NCI-H69 (cell line): Measurements from ENCODE around the gene FN1.

ENCODE experiments used
- DNase-seq: peaks from one replicate; lab custom pipeline; 2025; lab: John Stamatoyannopoulos, UW

FN1 gene

DNA sequence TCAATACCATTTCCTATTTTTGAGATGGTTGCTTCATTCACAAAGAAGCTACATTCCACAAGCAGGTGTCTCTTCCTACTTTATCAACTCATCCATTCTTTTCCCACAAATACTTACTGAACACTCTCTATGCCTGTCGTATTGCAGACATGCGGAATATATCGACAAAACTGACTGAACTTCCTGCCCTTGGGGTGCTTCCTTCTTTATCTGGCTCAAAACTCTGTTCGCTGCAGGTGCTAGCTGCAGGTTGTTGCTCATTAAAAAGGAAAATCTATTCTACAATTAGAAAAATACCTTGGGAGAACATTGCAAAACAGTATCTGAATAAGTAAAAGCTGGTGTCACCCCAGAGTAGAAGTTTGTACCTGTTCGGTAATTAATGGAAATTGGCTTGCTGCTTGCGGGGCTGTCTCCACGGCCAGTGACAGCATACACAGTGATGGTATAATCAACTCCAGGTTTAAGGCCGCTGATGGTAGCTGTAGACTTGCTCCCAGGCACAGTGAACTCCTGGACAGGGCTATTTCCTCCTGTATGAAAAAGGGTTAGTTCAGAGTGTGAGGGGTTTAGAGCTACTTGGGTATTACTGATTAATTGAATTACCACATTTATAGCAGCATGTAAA is 52.1 kb downstream of the FN1 start:
- no peak for DNase-seq

DNA sequence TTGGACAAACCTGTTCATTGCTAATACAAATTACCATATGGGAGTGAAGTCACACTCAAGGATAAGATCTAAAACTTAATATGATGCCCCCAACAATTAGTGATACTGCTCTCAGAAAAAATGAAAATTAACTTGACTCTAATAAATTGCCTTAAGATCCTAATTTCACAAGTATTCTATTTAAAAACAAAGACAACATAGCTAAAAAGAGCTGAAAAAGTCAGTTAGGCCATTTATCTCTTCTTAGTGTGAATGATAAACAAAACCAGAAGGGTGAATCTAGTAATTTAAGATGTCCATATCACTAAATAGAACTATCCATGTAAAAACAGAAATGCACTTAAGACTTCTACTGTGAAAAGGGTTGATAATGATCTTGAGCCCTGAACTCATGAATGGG is 53.4 kb downstream of the FN1 start:
- DNase-seq, result no peak

DNA sequence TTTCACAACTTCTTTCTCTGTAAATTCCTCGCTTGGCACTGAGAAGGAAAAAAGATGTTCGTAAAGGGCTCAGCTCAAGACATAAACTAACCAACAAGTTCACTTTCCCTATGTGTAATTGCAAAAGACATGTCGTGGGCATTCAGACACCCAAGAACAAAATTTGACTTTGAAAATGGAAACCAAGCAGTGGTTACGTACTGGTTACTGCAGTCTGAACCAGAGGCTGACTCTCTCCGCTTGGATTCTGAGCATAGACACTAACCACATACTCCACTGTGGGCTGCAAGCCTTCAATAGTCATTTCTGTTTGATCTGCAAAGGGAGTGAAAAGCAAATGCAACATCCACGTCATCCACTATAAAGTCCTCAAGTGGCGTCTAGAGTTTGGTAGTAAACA is 53.9 kb downstream of the FN1 start:
- no peak for DNase-seq

DNA sequence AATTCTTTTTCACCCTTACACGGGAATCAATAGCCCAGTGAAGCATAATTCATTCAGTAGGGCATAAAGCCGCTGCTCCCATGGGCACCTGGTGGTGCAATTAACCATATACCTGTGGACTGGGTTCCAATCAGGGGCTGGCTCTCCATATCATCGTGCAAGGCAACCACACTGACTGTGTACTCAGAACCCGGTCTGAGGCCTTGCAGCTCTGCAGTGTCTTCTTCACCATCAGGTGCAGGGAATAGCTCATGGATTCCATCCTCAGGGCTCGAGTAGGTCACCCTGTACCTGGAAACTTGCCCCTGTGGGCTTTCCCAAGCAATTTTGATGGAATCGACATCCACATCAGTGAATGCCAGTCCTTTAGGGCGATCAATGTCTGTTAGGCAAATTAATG is 55.2 kb downstream of the FN1 start:
- no peak for DNase-seq

DNA sequence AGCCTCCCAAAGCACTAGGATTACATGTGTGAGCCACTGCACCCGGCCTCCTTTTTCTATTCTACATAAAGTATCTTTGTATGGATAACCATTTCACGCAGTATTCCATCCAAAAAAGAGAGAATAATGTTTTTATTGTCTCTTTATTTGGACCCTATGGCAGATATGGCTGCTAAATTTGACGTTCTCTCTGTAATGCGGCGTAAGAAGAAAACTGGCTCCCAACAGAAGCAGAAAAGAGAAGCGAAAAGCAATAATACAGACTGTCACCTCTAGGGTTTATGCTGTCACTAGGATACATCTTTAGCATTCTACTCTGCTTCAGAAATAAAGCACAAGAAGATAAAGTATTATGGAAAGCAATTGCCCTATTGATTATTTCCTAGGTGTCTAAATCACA is 55.9 kb downstream of the FN1 start:
- DNase-seq, result no peak

- no peak for DNase-seq
These were observed 56.8 kb downstream of the FN1 start for GRCh38 chr2:215379039-215379438.

GRCh38 chr2:215378045-215378444 is 57.8 kb downstream of the FN1 start:
- DNase-seq, result no peak

GRCh38 chr2:215377283-215377682 is 58.6 kb downstream of the FN1 start:
- DNase-seq, result no peak

DNA sequence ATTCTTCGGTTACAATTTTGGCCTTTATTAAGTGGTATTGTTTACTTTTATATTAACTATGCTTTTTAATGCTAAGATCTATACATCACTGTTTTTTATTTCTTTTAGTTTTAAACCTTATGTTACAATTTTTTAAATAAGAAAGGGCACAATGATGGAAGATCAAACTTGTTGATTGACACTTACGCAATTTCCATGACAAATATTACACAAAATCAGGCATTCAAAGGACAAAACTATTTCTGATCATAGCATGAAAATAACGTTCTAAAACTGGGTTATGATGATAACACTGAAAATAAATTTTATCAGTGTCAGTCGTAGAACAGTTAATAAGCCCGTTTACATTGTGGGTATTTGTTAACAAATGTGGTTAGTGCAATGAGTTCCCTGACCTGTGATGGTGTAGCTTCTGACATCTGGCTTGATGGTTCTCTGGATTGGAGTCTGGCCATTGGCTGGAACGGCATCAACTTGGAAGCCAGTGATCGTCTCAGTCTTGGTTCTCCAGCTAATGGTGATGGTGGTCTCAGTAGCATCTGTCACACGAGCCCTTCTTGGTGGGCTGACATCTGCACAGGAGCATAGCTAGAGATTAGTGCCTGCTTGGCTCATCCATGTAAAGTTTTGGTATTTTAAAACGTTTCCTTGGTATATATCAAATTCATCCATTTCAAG is 59.6 kb downstream of the FN1 start:
- no peak for DNase-seq

GRCh38 chr2:215375467-215375830 is 60.4 kb downstream of the FN1 start:
- no peak for DNase-seq

GRCh38 chr2:215374642-215375466 is 61.0 kb downstream of the FN1 start:
- DNase-seq, result no peak

DNA sequence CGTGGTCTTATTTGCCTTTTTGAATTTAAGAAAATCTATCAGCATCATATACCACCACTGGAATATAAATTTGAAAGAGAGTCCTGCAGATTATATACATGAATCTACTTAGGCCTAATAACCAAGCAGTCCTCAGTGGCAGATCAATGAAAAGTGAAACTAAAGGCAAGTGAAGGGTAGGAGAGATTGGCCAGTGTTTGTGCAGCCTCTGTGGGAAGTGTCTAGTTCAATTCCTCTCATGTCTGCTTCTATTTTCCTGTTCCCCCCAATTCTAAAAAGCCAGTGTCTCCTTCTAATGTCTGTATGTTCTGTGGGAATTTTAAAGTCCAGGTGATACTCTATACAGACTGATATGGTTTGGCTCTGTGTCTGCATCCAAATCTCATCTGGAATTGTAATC is 61.9 kb downstream of the FN1 start:
- DNase-seq, result no peak

GRCh38 chr2:215372968-215373649 is 62.8 kb downstream of the FN1 start:
- DNase-seq, result no peak

DNA sequence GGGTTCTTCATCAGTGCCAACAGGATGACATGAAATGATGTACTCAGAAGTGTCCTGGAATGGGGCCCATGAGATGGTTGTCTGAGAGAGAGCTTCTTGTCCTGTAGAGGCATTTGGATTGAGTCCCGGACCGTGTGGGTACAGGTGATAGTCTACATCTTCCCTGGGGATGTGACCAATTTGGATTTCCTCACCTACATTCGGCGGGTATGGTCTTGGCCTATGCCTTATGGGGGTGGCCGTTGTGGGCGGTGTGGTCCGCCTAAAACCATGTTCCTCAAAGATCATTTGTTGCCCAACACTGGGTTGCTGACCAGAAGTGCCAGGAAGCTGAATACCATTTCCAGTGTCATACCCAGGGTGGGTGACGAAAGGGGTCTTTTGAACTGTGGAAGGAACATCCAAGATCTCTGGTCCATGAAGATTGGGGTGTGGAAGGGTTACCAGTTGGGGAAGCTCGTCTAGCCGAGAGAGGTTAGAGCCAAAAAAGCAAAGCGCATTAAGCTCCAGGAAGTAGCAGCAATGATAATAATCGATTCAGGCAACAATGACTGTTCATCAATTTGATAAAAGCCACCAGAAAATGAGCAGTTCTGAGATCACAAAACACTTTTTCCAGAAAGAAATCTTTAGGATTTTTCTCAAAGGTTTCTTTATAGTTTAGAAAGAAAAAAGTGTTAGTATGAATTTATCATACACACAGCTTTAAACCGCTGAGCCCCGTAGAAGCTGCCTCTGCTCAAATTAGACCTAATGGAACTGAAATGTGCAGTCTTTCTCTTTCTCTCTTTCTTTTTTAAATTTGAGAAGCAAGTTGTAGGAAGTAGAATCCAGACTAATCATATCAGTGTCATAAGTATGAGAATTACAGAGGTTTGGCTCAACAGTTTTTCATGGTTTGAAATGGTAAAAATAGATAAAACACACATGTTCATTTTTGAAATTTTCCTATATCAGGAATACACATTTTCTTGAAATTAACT is 63.7 kb downstream of the FN1 start:
- no peak for DNase-seq

DNA sequence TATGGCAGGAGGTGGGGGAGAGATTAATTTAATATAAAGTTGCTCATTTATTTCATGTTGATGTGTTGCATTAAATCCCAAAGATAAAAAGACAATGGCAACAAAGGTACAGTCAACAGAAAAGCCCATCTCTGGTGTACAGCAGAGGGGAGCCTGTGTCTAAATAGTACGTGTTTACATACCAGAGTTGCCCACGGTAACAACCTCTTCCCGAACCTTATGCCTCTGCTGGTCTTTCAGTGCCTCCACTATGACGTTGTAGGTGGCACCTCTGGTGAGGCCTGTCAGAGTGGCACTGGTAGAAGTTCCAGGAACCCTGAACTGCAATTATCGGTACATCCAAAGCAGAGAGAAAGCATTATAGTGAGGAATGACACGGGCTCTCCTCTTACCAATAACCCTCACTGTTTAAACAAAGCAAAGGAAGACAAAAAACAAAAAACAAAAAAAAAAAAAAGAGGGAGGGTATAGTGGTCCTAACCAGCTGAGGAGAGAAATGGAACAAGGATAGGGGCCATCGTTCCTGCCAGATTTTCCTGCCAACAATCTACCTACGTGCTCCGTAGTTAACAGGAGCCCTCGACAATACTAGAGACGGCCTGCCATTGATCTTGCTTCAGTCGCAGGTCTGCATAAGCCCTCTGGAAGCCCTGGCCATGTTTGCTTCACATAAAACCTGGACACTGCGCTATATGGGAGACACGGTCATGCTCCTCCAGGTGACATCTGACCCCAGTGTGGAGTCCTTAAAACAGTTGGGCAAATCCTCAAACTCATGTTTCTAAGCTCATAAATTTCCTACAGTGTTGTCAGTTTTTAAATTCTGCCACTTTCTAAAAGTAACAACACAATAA is 65.5 kb downstream of the FN1 start:
- no peak for DNase-seq

DNA sequence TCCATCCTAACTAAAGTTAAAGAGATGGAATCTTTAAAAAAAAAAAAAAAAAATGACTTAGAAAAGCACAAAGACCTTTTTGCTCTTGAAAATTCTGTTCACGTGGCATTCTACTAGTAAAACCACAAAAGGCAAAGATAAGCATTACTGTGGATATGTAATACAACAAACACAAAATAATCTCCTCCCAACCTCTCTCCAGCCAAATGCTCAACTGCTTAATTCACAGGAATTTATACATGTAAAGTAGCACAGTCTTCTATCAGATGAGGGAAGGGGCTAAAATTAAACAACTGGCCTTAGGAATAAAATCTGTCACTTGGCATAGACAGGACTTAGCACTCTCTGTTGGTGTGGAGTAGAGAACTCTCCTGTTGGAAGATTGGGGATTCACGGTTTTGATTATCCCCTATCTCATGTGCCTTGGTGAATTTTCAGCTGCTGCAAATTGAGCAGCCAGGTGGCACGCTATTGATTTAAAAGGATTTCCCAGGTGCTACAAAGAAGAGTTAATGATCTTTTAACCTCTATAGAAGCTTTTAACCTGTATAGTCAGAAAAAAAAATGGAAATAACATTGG is 66.6 kb downstream of the FN1 start:
- DNase-seq, result peak; percentile 0

GRCh38 chr2:215368493-215368809 is 67.4 kb downstream of the FN1 start:
- no peak for DNase-seq

- DNase-seq, result no peak
These were observed 68.0 kb downstream of the FN1 start for GRCh38 chr2:215367662-215368492.

- no peak for DNase-seq
These were observed 69.3 kb downstream of the FN1 start for GRCh38 chr2:215366440-215367032.
